ENCODE data around the gene SREK1.

The SREK1 gene

DNA sequence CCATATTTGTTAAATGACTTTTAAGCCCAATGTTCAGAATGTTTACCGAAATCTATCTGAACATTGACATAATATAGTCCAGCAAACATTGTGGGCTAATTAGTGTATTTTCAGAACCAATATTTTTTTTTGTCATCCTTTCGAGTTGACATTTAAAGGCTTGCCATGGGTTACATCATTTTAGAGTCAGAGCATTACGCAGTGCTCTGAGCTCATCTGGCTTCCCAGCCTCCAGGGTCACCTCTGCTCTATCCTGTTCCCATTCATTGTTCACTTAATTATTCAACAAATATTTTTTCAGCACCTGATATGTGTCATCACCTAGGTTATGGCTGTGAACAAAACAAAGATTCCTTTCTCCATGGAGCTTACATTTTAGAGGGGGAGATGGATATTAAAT lies 80.2 kb downstream of the SREK1 start:
- H3K79me2 ChIP-seq (ENCODE audit: low read length) = no peaks in the 10 kb centered on the region
- H3K27ac ChIP-seq (ENCODE audit: low read length) = no peak overlapping the region
- H3K4me2 ChIP-seq (ENCODE audit: low read depth, low read length) = no peak overlapping the region
- H3K4me1 ChIP-seq (ENCODE audit: low read length) = peaks cover 10% of the 10 kb centered on the region; the same call in 1 of the 2 replicates
- TF ChIP-seq EZH2phosphoT487 (IDR thresholded peaks at IDR 0.05; ENCODE audit: low read length) (no peak), EZH2 (optimal IDR thresholded peaks at IDR 0.05; ENCODE audit: low read depth, low read length) (no peak)
- TF ChIP-seq, protein P1, sequence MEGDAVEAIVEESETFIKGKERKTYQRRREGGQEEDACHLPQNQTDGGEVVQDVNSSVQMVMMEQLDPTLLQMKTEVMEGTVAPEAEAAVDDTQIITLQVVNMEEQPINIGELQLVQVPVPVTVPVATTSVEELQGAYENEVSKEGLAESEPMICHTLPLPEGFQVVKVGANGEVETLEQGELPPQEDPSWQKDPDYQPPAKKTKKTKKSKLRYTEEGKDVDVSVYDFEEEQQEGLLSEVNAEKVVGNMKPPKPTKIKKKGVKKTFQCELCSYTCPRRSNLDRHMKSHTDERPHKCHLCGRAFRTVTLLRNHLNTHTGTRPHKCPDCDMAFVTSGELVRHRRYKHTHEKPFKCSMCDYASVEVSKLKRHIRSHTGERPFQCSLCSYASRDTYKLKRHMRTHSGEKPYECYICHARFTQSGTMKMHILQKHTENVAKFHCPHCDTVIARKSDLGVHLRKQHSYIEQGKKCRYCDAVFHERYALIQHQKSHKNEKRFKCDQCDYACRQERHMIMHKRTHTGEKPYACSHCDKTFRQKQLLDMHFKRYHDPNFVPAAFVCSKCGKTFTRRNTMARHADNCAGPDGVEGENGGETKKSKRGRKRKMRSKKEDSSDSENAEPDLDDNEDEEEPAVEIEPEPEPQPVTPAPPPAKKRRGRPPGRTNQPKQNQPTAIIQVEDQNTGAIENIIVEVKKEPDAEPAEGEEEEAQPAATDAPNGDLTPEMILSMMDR (IDR thresholded peaks at IDR 0.05; ENCODE audit: low read length) = no peak
- no peaks in the 10 kb centered on the region for H3K36me3 ChIP-seq (replicated peaks; ENCODE audit: insufficient read depth, low read length)
- no peaks in the 10 kb centered on the region for H4K20me1 ChIP-seq (ENCODE audit: insufficient read depth, low read length)
- H2AFZ ChIP-seq (ENCODE audit: low read length) = no peak overlapping the region
- no peak for DNase-seq
- no peak overlapping the region for H3K9ac ChIP-seq (ENCODE audit: low read length)
- H3F3A ChIP-seq (ENCODE audit: insufficient read depth, low read length) = 0 out of 2 replicates have a peak, but pooled peaks cover 5% of the 10 kb centered on the region
- no peak overlapping the region for H3K4me3 ChIP-seq (ENCODE audit: low read length)
- no peaks in the 10 kb centered on the region for H3K9me3 ChIP-seq (replicated peaks; ENCODE audit: insufficient read depth, low read length)
- no peaks in the 10 kb centered on the region for H3K27me3 ChIP-seq (replicated peaks; ENCODE audit: insufficient read depth, low read length)
- H3K9me2 ChIP-seq (replicated peaks; ENCODE audit: insufficient read depth, low read length) = no peaks in the 10 kb centered on the region

DNA sequence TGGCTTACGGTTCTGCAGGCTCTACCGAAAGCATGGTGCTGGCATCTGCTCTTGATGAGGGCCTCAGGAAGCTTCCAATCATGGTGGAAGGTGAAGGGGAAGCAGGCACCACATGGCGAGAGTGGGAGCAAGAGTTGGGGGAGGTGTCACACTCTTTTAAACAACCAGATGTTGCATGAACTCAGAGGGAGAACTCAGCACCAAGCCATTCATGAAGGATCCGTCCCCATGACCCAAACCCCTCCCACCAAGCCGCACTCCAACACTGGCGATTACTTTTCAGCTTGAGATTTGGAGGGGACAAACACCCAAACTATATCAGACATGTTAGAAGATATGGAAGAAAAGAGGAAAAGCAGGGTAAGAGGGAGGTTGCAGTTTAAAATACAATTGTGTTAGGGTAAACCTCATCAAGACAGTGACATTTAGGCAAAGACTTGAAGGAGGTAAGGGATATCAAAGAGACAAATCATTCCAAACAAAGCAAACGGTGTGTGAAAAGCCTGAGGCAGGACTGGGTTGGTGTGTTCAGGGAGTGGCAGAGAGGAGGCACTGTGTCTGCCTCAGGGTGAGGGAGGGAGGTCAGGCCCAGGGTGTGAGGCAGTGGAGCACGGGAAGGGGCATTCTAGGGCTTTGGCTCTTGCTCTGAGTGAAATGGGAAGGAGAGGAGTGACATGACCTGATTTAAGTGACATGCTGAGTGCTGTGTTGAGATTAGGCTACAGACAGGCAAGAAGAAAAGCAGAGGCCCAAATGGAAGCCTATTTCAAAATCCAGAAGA lies 80.9 kb downstream of the SREK1 start:
- Histone ChIP-seq H3K36me3 (replicated peaks; ENCODE audit: insufficient read depth, low read length) (no peaks in the 10 kb centered on the region), H3K79me2 (ENCODE audit: low read length) (no peaks in the 10 kb centered on the region), H3K4me2 (ENCODE audit: low read depth, low read length) (no peak overlapping the region), H3F3A (ENCODE audit: insufficient read depth, low read length) (0 out of 2 replicates have a peak, but pooled peaks cover 5% of the 10 kb centered on the region), H4K20me1 (ENCODE audit: insufficient read depth, low read length) (no peaks in the 10 kb centered on the region), H3K9ac (ENCODE audit: low read length) (no peak overlapping the region), H3K9me3 (replicated peaks; ENCODE audit: insufficient read depth, low read length) (no peaks in the 10 kb centered on the region), H3K9me2 (replicated peaks; ENCODE audit: insufficient read depth, low read length) (no peaks in the 10 kb centered on the region), H3K27ac (ENCODE audit: low read length) (no peak overlapping the region), H3K4me1 (ENCODE audit: low read length) (peaks cover 10% of the 10 kb centered on the region; the same call in 1 of the 2 replicates), H2AFZ (ENCODE audit: low read length) (no peak overlapping the region), H3K27me3 (replicated peaks; ENCODE audit: insufficient read depth, low read length) (no peaks in the 10 kb centered on the region), H3K4me3 (ENCODE audit: low read length) (no peak overlapping the region)
- no peak for DNase-seq
- TF ChIP-seq EZH2 (optimal IDR thresholded peaks at IDR 0.05; ENCODE audit: low read depth, low read length) = no peak
- TF ChIP-seq, protein P1 (IDR thresholded peaks at IDR 0.05; ENCODE audit: low read length) = no peak
- TF ChIP-seq EZH2phosphoT487 (IDR thresholded peaks at IDR 0.05; ENCODE audit: low read length) = no peak

DNA sequence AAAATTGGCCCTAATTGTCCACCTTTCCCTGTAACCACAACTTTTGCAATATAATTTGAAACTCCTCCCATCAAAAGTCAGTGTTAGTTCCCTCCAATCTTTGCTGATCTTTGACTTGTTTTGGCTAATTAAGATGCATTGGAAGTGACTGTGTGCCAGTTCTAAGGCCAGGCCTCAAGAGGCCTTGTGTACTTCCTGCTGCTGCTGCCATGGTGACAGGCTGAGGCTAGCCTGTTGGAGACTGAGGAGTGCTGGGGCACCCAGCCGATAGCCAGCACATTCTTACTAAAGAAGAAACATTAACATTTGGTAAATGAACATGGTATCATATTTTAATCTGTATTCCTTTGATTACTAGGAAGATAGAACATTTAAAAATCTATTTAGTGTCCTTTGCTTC lies 86.5 kb downstream of the SREK1 start:
- no peak for DNase-seq
- H3K4me1 ChIP-seq (ENCODE audit: low read length) = no peaks in the 10 kb centered on the region

More for the DNA sequence above, 86.5 kb downstream of the SREK1 start:
- Histone ChIP-seq H4K20me1 (ENCODE audit: insufficient read depth, low read length) (no peaks in the 10 kb centered on the region), H3K9me3 (replicated peaks; ENCODE audit: insufficient read depth, low read length) (no peaks in the 10 kb centered on the region), H2AFZ (ENCODE audit: low read length) (no peak overlapping the region), H3K9ac (ENCODE audit: low read length) (no peak overlapping the region), H3K4me3 (ENCODE audit: low read length) (no peak overlapping the region), H3F3A (ENCODE audit: insufficient read depth, low read length) (no peaks in the 10 kb centered on the region), H3K79me2 (ENCODE audit: low read length) (no peaks in the 10 kb centered on the region), H3K36me3 (replicated peaks; ENCODE audit: insufficient read depth, low read length) (no peaks in the 10 kb centered on the region), H3K27ac (ENCODE audit: low read length) (no peak overlapping the region), H3K4me2 (ENCODE audit: low read depth, low read length) (no peak overlapping the region), H3K27me3 (replicated peaks; ENCODE audit: insufficient read depth, low read length) (no peaks in the 10 kb centered on the region), H3K9me2 (replicated peaks; ENCODE audit: insufficient read depth, low read length) (no peaks in the 10 kb centered on the region)
- TF ChIP-seq, protein P1 (IDR thresholded peaks at IDR 0.05; ENCODE audit: low read length) = no peak
- TF ChIP-seq EZH2 (optimal IDR thresholded peaks at IDR 0.05; ENCODE audit: low read depth, low read length) (no peak), EZH2phosphoT487 (IDR thresholded peaks at IDR 0.05; ENCODE audit: low read length) (no peak)
